ENCODE measurements around the gene PIGV.
"Not testable (repeated sequence)": the region's sequence is repeated elsewhere in the genome, so short reads cannot be mapped to it uniquely, and the experiment has no call there.

The PIGV gene

DNA sequence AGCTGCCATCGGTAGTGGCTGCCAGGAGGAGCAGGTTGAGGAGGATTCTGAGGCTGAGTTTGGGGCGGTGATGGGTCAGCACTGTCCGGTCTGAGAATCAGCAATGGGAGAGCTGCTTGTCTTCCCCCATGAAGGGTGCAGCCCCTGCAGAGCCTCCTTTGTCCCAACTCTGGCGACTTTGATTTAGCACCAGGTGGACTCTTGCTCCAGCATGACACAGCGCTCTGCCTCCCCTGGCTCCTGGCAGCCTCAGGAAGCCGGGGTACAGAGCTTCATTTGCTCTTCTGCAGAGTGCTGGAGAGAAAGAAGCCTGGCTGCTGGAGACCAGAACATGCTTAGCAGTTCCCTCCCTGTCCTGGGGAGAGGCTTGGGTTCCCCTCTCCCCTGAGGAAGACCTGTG, 52.0 kb downstream of the PIGV start:
- TF ChIP-seq, protein P1, sequence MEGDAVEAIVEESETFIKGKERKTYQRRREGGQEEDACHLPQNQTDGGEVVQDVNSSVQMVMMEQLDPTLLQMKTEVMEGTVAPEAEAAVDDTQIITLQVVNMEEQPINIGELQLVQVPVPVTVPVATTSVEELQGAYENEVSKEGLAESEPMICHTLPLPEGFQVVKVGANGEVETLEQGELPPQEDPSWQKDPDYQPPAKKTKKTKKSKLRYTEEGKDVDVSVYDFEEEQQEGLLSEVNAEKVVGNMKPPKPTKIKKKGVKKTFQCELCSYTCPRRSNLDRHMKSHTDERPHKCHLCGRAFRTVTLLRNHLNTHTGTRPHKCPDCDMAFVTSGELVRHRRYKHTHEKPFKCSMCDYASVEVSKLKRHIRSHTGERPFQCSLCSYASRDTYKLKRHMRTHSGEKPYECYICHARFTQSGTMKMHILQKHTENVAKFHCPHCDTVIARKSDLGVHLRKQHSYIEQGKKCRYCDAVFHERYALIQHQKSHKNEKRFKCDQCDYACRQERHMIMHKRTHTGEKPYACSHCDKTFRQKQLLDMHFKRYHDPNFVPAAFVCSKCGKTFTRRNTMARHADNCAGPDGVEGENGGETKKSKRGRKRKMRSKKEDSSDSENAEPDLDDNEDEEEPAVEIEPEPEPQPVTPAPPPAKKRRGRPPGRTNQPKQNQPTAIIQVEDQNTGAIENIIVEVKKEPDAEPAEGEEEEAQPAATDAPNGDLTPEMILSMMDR (IDR thresholded peaks at IDR 0.05; ENCODE audit: low read depth, low read length, missing control alignments) = no peak

DNA sequence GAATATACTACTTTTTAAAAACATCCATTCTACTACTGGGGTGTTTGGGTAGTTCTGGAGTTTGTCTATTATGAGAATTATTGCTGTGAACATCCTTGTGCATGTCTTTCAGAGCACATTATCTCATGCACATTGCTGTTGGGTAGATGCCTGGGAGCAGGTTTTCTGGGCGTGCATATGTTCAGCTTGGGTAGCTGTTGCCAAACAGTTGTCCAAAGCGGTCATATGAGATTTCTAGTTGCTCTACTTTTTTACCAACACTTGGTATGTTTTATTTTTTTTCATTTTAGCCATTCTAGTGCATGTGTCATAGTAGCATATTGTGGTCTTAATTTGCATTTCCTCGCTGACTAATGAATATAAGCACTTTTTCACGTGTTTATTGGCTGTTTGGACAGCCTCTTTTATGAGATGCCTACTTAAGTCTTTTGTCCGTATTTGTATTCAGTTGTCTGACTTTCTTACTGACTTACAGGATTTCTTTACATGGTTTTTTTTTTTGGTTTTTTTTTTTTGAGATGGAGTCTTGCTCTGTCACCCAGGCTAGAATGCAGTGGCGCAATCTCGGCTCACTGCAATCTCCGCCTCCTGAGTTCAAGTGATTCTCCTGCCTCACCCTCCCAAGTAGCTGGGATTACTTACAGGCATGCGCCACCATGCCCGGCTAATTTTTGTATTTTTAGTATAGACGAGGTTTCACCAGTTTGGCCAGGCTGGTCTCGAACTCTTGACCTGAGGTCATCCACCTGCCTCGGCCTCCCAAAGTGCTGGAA, 56.9 kb downstream of the PIGV start:
- no peak overlapping the region for H3K4me3 ChIP-seq (ENCODE audit: low read depth, low read length)
- no peak for DNase-seq (ENCODE audit: low read depth)
- TF ChIP-seq, protein P1 (IDR thresholded peaks at IDR 0.05; ENCODE audit: low read depth, low read length, missing control alignments) = no peak

More for the DNA sequence above, 52.0 kb downstream of the PIGV start:
- no peak for DNase-seq (ENCODE audit: low read depth)
- H3K4me3 ChIP-seq (ENCODE audit: low read depth, low read length) = no peak overlapping the region

DNA sequence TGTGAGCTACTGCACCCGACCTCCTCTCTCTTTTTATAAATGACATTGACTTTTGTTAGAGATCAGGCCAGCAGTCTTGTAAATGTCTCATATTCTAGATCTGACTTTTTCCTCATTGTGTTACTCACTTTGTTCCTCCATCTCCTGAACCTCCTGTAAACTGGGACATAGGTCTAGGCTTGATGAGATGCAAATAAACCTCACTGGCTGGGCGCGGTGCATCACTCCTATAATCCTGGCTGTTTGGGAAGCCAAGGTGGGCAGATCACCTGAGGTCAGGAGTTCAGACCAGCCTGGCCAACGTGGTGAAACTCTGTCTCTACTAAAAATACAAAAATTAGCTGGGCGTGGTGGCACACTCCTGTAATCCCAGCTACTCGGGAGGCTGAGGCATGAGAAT, 60.1 kb downstream of the PIGV start:
- not testable (repeated sequence) for DNase-seq (ENCODE audit: low read depth); H3K4me3 ChIP-seq (ENCODE audit: low read depth, low read length)
